Skin of body (tissue), 2 donors: ENCODE results near the gene DUSP2. TPM values are rescaled to one million over a fixed set of nuclear protein-coding genes. Genes with fewer than 3 reads are reported as not detected.

Experiments used
- DNase-seq: peaks from one replicate; lab custom pipeline; 2025; lab: John Stamatoyannopoulos, UW
- total RNA-seq: library from RNA; depleted of rRNA; stranded (reverse); fragments of >200 nt; gene quantifications from one replicate; pipeline ENCODE4 v1.2.3, GENCODE V29; 2014

DUSP2 gene
- total RNA-seq, 1 donor from 2014 or later: 59.4 TPM

GRCh38 chr2:96103761-96104486, 41.3 kb downstream of the DUSP2 start:
- no peak for DNase-seq

- no peak for DNase-seq
These were observed 42.0 kb downstream of the DUSP2 start for GRCh38 chr2:96103187-96103601.

GRCh38 chr2:96102596-96103186, 42.5 kb downstream of the DUSP2 start:
- no peak for DNase-seq

GRCh38 chr2:96100893-96101304, 44.3 kb downstream of the DUSP2 start:
- no peak for DNase-seq

GRCh38 chr2:96099861-96100798, 45.1 kb downstream of the DUSP2 start:
- DNase-seq: no peak

- DNase-seq: no peak
These were observed 46.2 kb downstream of the DUSP2 start for GRCh38 chr2:96098900-96099590.

GRCh38 chr2:96097951-96098823, 47.1 kb downstream of the DUSP2 start:
- no peak for DNase-seq

GRCh38 chr2:96097441-96097840, 47.8 kb downstream of the DUSP2 start:
- no peak for DNase-seq

DNA sequence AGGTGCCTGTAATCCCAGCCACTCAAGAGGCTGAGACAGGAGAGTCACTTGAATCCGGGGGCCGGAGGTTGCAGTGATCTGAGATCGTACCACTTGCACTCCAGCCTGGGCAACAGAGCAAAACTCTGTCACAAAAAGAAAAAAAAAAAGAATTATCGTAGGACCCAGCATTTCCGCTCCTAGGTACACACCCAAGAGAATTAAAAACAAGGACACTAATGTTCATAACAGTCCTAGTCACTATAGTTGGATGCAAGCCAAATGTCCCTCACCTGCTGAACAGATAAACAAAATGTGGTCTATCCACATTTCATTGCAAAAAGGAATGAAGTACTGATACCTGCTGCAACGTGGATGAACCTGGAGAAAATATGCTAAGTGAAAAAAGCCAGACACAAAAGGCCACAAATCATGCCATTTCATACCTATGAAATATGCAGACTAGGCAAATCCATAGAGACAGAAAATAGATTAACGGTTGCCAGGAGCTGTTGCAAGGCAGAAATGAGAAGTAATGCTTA, 50.1 kb downstream of the DUSP2 start:
- no peak for DNase-seq

- DNase-seq: no peak
These were observed 51.7 kb downstream of the DUSP2 start for GRCh38 chr2:96093528-96093927.

Other genes with a start within 250 kb of the DUSP2 start
- 109 TPM for gene ANKRD36C, start 153.6 kb downstream of the DUSP2 start, total RNA-seq
- gene GPAT2, start 110.5 kb downstream of the DUSP2 start, total RNA-seq: 1.2 TPM
- 2.0 TPM for gene ADRA2B, start 28.9 kb downstream of the DUSP2 start, total RNA-seq
- gene ASTL, start 6.9 kb downstream of the DUSP2 start, total RNA-seq: 0.30 TPM
- gene STARD7, start 63.4 kb upstream of the DUSP2 start, total RNA-seq: 76.2 TPM
- gene TMEM127, start 120.6 kb upstream of the DUSP2 start, total RNA-seq: 12.4 TPM
- gene CIAO1, start 120.8 kb upstream of the DUSP2 start, total RNA-seq: 46.0 TPM
- gene SNRNP200, start 160.1 kb upstream of the DUSP2 start, total RNA-seq: 61.2 TPM
- 6.1 TPM for gene ITPRIPL1, start 179.9 kb upstream of the DUSP2 start, total RNA-seq
- gene NCAPH, start 190.3 kb upstream of the DUSP2 start, total RNA-seq: 8.6 TPM